DOHH2 (cell line): Measurements from ENCODE around the gene MTG1.

Experiments used
- EZH2phosphoT487 ChIP-seq: fragments of 200-600 bp; sonication (generic); IDR thresholded peaks from 2 replicates; pipeline ENCODE4 v1.6.1; 2017; ENCODE audit warnings: borderline replicate concordance, mild to moderate bottlenecking, antibody characterized with exemption, low read length, moderate library complexity, mixed read lengths
- TF ChIP-seq, protein P1 (sequence below): fragments of 200-600 bp; sonication (generic); IDR thresholded peaks from one replicate; pipeline ENCODE4 v1.5.1; 2014; ENCODE audit warnings: antibody characterized with exemption, mild to moderate bottlenecking, low read depth, low read length; ENCODE audit not compliant: poor library complexity, severe bottlenecking

GRCh38 chr10:133422223-133422806 is 28.4 kb downstream of the MTG1 start:
- TF ChIP-seq, protein P1, sequence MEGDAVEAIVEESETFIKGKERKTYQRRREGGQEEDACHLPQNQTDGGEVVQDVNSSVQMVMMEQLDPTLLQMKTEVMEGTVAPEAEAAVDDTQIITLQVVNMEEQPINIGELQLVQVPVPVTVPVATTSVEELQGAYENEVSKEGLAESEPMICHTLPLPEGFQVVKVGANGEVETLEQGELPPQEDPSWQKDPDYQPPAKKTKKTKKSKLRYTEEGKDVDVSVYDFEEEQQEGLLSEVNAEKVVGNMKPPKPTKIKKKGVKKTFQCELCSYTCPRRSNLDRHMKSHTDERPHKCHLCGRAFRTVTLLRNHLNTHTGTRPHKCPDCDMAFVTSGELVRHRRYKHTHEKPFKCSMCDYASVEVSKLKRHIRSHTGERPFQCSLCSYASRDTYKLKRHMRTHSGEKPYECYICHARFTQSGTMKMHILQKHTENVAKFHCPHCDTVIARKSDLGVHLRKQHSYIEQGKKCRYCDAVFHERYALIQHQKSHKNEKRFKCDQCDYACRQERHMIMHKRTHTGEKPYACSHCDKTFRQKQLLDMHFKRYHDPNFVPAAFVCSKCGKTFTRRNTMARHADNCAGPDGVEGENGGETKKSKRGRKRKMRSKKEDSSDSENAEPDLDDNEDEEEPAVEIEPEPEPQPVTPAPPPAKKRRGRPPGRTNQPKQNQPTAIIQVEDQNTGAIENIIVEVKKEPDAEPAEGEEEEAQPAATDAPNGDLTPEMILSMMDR: no peak
- no peak for TF ChIP-seq EZH2phosphoT487
